ENCODE results near the gene PPP2R5E. TPM values are rescaled to one million over a fixed set of nuclear protein-coding genes. Genes with fewer than 3 reads are reported as not detected.

PPP2R5E gene
- total RNA-seq, 1 experiment from 2014 or later = 47.2 TPM

- no peak for ATAC-seq
- no peak overlapping the region for H3K27ac ChIP-seq (ENCODE audit: low read length)
Observed at GRCh38 chr14:63468294-63468693, 74.9 kb downstream of the PPP2R5E start.

GRCh38 chr14:63467440-63468072 is 75.6 kb downstream of the PPP2R5E start:
- no TSS peak for BruUV-seq (replicated peaks)
- Histone ChIP-seq H3K4me1 (ENCODE audit: control insufficient read depth, insufficient read depth, low read length) (peaks cover 16% of the 10 kb centered on the region), H3K9me3 (ENCODE audit: control insufficient read depth, insufficient read depth, low read depth, low read length) (no peaks in the 10 kb centered on the region), H3K36me3 (ENCODE audit: control insufficient read depth, insufficient read depth, low read length) (no peaks in the 10 kb centered on the region), H3K4me3 (ENCODE audit: low read depth in 2 of 2, low read length in 2 of 2) (no peak overlapping the region), H3K27ac (ENCODE audit: low read length) (no peak overlapping the region), H3K27me3 (ENCODE audit: control insufficient read depth, insufficient read depth, low read length) (no peaks in the 10 kb centered on the region)
- POLR2A ChIA-PET = interaction anchor here (0.6 kb wide), 1 partner anchor 1035 kb away, joined by 3 read pairs; no protein-coding TSS in a partner anchor
- intact Hi-C loops (cut with micrococcal nuclease; ENCODE audit: unreplicated experiment) = no loop called here
- no peak for DNase-seq (ENCODE audit: low read depth, low spot score)
- in situ Hi-C loops (cut with HindIII; ENCODE audit: low pct_unique_long_range_greater_than_20kb, low sequenced_read_pairs) = no loop called here
- ATAC-seq = no peak
- CTCF ChIA-PET = interaction anchor here (0.5 kb wide), 1 partner anchor 108 kb away, joined by 3 read pairs; no protein-coding TSS in a partner anchor
- no peak for TF ChIP-seq TCF7L2 (IDR thresholded peaks at IDR 0.05; ENCODE audit: low read depth, low read length)
- TF ChIP-seq POLR2AphosphoS5 (IDR thresholded peaks at IDR 0.05; ENCODE audit: low read depth, low read length) = no peak
- no peak for TF ChIP-seq SIN3A (IDR thresholded peaks at IDR 0.05; ENCODE audit: borderline replicate concordance, insufficient read depth, low read depth, low read length)

More at GRCh38 chr14:63468294-63468693, 74.9 kb downstream of the PPP2R5E start:
- ChIA-PET POLR2A (interaction anchor here (0.6 kb wide), 1 partner anchor 1034 kb away, joined by 3 read pairs; no protein-coding TSS in a partner anchor), CTCF (interaction anchor here (0.5 kb wide), 1 partner anchor 108 kb away, joined by 3 read pairs; no protein-coding TSS in a partner anchor)
- intact Hi-C loops (cut with micrococcal nuclease; ENCODE audit: unreplicated experiment) = no loop called here
- H3K4me1 ChIP-seq (ENCODE audit: control insufficient read depth, insufficient read depth, low read length) = peaks cover 19% of the 10 kb centered on the region
- H3K4me3 ChIP-seq (ENCODE audit: low read depth in 2 of 2, low read length in 2 of 2) = no peak overlapping the region
- no TSS peak for BruUV-seq (replicated peaks)
- no peaks in the 10 kb centered on the region for H3K36me3 ChIP-seq (ENCODE audit: control insufficient read depth, insufficient read depth, low read length)
- in situ Hi-C loops (cut with HindIII; ENCODE audit: low pct_unique_long_range_greater_than_20kb, low sequenced_read_pairs) = no loop called here
- H3K9me3 ChIP-seq (ENCODE audit: control insufficient read depth, insufficient read depth, low read depth, low read length) = no peaks in the 10 kb centered on the region
- no peaks in the 10 kb centered on the region for H3K27me3 ChIP-seq (ENCODE audit: control insufficient read depth, insufficient read depth, low read length)
- DNase-seq (ENCODE audit: low read depth, low spot score) = no peak
- TF ChIP-seq POLR2AphosphoS5 (IDR thresholded peaks at IDR 0.05; ENCODE audit: low read depth, low read length) = no peak
- TF ChIP-seq CTCF (IDR thresholded peaks at IDR 0.05) = no peak
- no peak for TF ChIP-seq REST (IDR thresholded peaks at IDR 0.05; ENCODE audit: insufficient read depth in 1 of 2, low read depth in 2 of 2, low read length in 1 of 2)
- no peak for TF ChIP-seq SIN3A (IDR thresholded peaks at IDR 0.05; ENCODE audit: borderline replicate concordance, insufficient read depth, low read depth, low read length)
- no peak for TF ChIP-seq TCF7L2 (IDR thresholded peaks at IDR 0.05; ENCODE audit: low read depth, low read length)

GRCh38 chr14:63465347-63465746 is 77.8 kb downstream of the PPP2R5E start:
- H3K4me3 ChIP-seq (ENCODE audit: low read depth in 2 of 2, low read length in 2 of 2) = no peak overlapping the region
- ATAC-seq = no peak
- no peaks in the 10 kb centered on the region for H3K9me3 ChIP-seq (ENCODE audit: control insufficient read depth, insufficient read depth, low read depth, low read length)
- H3K27ac ChIP-seq (ENCODE audit: low read length) = no peak overlapping the region
- ChIA-PET POLR2A (no interaction called here), CTCF (no interaction called here)
- no peaks in the 10 kb centered on the region for H3K27me3 ChIP-seq (ENCODE audit: control insufficient read depth, insufficient read depth, low read length)
- intact Hi-C loops (cut with micrococcal nuclease; ENCODE audit: unreplicated experiment) = no loop called here
- no peak for TF ChIP-seq CTCF (IDR thresholded peaks at IDR 0.05)
- no peak for TF ChIP-seq SIN3A (IDR thresholded peaks at IDR 0.05; ENCODE audit: borderline replicate concordance, insufficient read depth, low read depth, low read length)
- TF ChIP-seq TCF7L2 (IDR thresholded peaks at IDR 0.05; ENCODE audit: low read depth, low read length) = no peak
- BruUV-seq (replicated peaks) = no TSS peak
- no peak for DNase-seq (ENCODE audit: low read depth, low spot score)
- H3K4me1 ChIP-seq (ENCODE audit: control insufficient read depth, insufficient read depth, low read length) = peaks cover 12% of the 10 kb centered on the region
- H3K36me3 ChIP-seq (ENCODE audit: control insufficient read depth, insufficient read depth, low read length) = no peaks in the 10 kb centered on the region
- in situ Hi-C loops (cut with HindIII; ENCODE audit: low pct_unique_long_range_greater_than_20kb, low sequenced_read_pairs) = no loop called here
